Liver (tissue), 9 donors: ENCODE data around the gene GLP2R. TPM values are rescaled to one million over a fixed set of nuclear protein-coding genes. Genes with fewer than 3 reads are reported as not detected.

Experiments used
- DNase-seq: peaks from one replicate; pipeline ENCODE4 v3.0.0-alpha.2; 2017; ENCODE audit warnings: low spot score
- H3K27ac ChIP-seq, 2 donors: one replicate each; pipeline ENCODE4 v1.7.0; 2013; ENCODE audit warnings: inconsistent platforms in 2 of 2, low read length in 2 of 2, control low read depth in 1 of 2, low read depth in 1 of 2, mild to moderate bottlenecking in 1 of 2
- H3K27me3 ChIP-seq, 4 donors: one replicate each; pipeline versions ENCODE4 v1.6.1 to v1.7.0; 2013; ENCODE audit warnings: low read length in 3 of 4, inconsistent platforms in 1 of 4, mild to moderate bottlenecking in 1 of 4, moderate library complexity in 1 of 4; ENCODE audit not compliant: control insufficient read depth in 4 of 4, insufficient read depth in 4 of 4
- H3K36me3 ChIP-seq, 4 donors: one replicate each; pipeline versions ENCODE4 v1.6.1 to v1.7.0; 2013; ENCODE audit warnings: low read length in 3 of 4, mild to moderate bottlenecking in 3 of 4, low read depth in 1 of 4, moderate library complexity in 1 of 4; ENCODE audit not compliant: control insufficient read depth in 4 of 4, insufficient read depth in 3 of 4
- H3K4me1 ChIP-seq, 4 donors: one replicate each; pipeline versions ENCODE4 v1.6.1 to v1.7.0; 2013; ENCODE audit warnings: low read length in 3 of 4, mild to moderate bottlenecking in 3 of 4, moderate library complexity in 1 of 4; ENCODE audit not compliant: control insufficient read depth in 4 of 4, insufficient read depth in 4 of 4
- H3K4me3 ChIP-seq, 3 donors: one replicate each; pipeline versions ENCODE4 v1.6.1 to v1.7.0; 2013; ENCODE audit warnings: low read length in 3 of 3, control low read depth in 1 of 3, low read depth in 1 of 3, mild to moderate bottlenecking in 1 of 3
- H3K9ac ChIP-seq, 2 donors: one replicate each; pipeline ENCODE4 v1.7.0; 2013; ENCODE audit warnings: low read length in 2 of 2, mild to moderate bottlenecking in 2 of 2, moderate library complexity in 2 of 2, control low read depth in 1 of 2, low read depth in 1 of 2
- H3K9me3 ChIP-seq, 4 donors: one replicate each; pipeline versions ENCODE4 v1.6.1 to v1.7.0; 2013; ENCODE audit warnings: low read length in 3 of 4; ENCODE audit not compliant: control insufficient read depth in 4 of 4
- EGR1 ChIP-seq, 2 donors: IDR thresholded peaks; 2 replicates each; pipeline ENCODE4 v1.6.1; 2016 to 2018; ENCODE audit warnings: antibody characterized with exemption in 2 of 2, low read depth in 2 of 2
- FOXA1 ChIP-seq: IDR thresholded peaks from 2 replicates; pipeline ENCODE4 v1.6.1; 2016; ENCODE audit warnings: antibody characterized with exemption
- FOXA2 ChIP-seq: IDR thresholded peaks from 2 replicates; pipeline ENCODE4 v1.6.1; 2016; ENCODE audit warnings: antibody characterized with exemption
- GABPA ChIP-seq, 2 donors: IDR thresholded peaks in 1 of 2; conservative IDR thresholded peaks in 1 of 2; 2 replicates each; pipeline ENCODE4 v1.6.1; 2016; ENCODE audit warnings: antibody characterized with exemption in 2 of 2, mild to moderate bottlenecking in 1 of 2, moderate library complexity in 1 of 2
- HNF4A ChIP-seq, 2 donors: conservative IDR thresholded peaks; 2 replicates each; pipeline ENCODE4 v1.6.1; 2016; ENCODE audit warnings: antibody characterized with exemption in 2 of 2, mild to moderate bottlenecking in 2 of 2
- HNF4G ChIP-seq: IDR thresholded peaks from 2 replicates; pipeline ENCODE4 v1.6.1; 2016; ENCODE audit warnings: antibody characterized with exemption
- JUND ChIP-seq, 2 donors: IDR thresholded peaks; 2 replicates each; pipeline ENCODE4 v1.6.1; 2016; ENCODE audit warnings: antibody characterized with exemption in 2 of 2
- NR2F2 ChIP-seq: IDR thresholded peaks from 2 replicates; pipeline ENCODE4 v1.6.1; 2016; ENCODE audit warnings: antibody characterized with exemption
- RAD21 ChIP-seq, 2 donors: IDR thresholded peaks; 2 replicates each; pipeline ENCODE4 v1.6.1; 2016; ENCODE audit warnings: antibody characterized with exemption in 2 of 2, mild to moderate bottlenecking in 2 of 2
- RXRA ChIP-seq, 2 donors: IDR thresholded peaks; 2 replicates each; pipeline ENCODE4 v1.6.1; 2017 to 2018; ENCODE audit warnings: antibody characterized with exemption in 2 of 2, mild to moderate bottlenecking in 1 of 2
- SP1 ChIP-seq: IDR thresholded peaks from 2 replicates; pipeline ENCODE4 v1.6.1; 2018; ENCODE audit warnings: antibody characterized with exemption, mild to moderate bottlenecking
- TAF1 ChIP-seq: conservative IDR thresholded peaks from 2 replicates; pipeline ENCODE4 v1.6.1; 2016; ENCODE audit warnings: antibody characterized with exemption, mild to moderate bottlenecking
- YY1 ChIP-seq: IDR thresholded peaks from 2 replicates; pipeline ENCODE4 v1.6.1; 2016; ENCODE audit warnings: antibody characterized with exemption, mild to moderate bottlenecking
- WGBS: extraction: QIAGEN DNeasy Blood & Tissue Kit; methylation state at CpG from one replicate; pipeline ENCODE4 v1.1.7; 2013; 5-methylcytosine and 5-hydroxymethylcytosine counted together
- polyA plus RNA-seq, 2 donors: library from polyadenylated mRNA; stranded (reverse) in 1 of 2; unstranded in 1 of 2; fragments of 200-250 nt in 1 of 2; fragments of >200 nt in 1 of 2; fragmentation: Nextera tagmentation in 1 of 2; extraction: Ambion mirVana in 1 of 2; gene quantifications; one replicate each; pipeline versions ENCODE4 v1.2.1 to v1.2.3, GENCODE V29; 2013 to 2015
- total RNA-seq, 2 donors: library from RNA; depleted of rRNA; stranded (reverse); fragments of >200 nt; gene quantifications; one replicate each; pipeline ENCODE4 v1.2.3, GENCODE V29; 2014
- TF ChIP-seq, protein P1 (sequence below): IDR thresholded peaks from 2 replicates; pipeline ENCODE4 v1.6.1; 2016; ENCODE audit warnings: antibody characterized with exemption, mild to moderate bottlenecking
- TF ChIP-seq, protein P2 (sequence below): IDR thresholded peaks from 2 replicates; pipeline ENCODE4 v1.6.1; 2016; ENCODE audit warnings: antibody characterized with exemption
- TF ChIP-seq, protein P3 (sequence below): fragments of 150-350 bp; IDR thresholded peaks from 2 replicates; pipeline ENCODE4 v1.5.1; 2017; ENCODE audit warnings: improper control_type of control experiment, low read depth, low read length; ENCODE audit not compliant: missing input control
- TF ChIP-seq, protein P4 (sequence below): IDR thresholded peaks from 2 replicates; pipeline ENCODE4 v1.6.1; 2016; ENCODE audit warnings: antibody characterized with exemption
- TF ChIP-seq, protein P5 (sequence below): IDR thresholded peaks from 2 replicates; pipeline ENCODE4 v1.6.1; 2016; ENCODE audit warnings: antibody characterized with exemption
- donor health status: healthy.
- donor health status: healthy.
- donor health status: healthy.
- donor health status: healthy.
- donor health status: healthy.

The GLP2R gene
- total and polyA plus RNA-seq, 4 donors = 0.39 to 1.4 (median 0.58) TPM

DNA sequence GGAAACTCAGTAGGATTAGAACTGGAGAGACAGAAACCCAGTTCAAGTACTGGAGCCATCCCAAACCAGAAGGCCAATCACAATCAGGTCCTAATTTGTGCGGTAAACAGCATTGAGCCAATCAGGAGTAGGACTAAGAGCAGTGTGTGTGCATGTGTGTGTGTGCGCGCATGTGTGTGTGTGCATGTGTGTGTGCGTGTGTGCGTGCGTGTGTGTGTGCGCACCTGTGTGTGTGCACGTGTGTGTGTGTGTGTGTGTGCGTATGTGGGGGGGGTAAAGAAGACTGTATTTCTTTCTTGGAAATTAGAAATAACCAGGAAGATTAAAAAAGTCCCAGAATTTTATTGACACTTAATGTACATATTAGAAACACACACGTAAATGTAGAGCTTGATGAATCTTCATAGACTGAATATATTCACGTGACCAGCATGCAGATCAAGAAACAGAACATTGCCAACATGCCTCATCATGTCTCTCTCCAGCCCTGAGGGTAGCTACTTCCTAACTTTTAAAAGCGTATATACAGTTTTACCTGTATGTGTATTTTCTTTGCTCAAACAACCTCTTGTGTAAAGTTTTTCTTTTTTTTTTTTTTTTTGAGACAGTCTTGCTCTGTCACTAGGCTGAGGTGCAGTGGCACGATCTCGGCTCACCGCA, 33.4 kb upstream of the GLP2R start (continued):
- no peak for TF ChIP-seq EGR1 (IDR thresholded peaks at IDR 0.05; ENCODE audit: low read depth in 2 of 2)

DNA sequence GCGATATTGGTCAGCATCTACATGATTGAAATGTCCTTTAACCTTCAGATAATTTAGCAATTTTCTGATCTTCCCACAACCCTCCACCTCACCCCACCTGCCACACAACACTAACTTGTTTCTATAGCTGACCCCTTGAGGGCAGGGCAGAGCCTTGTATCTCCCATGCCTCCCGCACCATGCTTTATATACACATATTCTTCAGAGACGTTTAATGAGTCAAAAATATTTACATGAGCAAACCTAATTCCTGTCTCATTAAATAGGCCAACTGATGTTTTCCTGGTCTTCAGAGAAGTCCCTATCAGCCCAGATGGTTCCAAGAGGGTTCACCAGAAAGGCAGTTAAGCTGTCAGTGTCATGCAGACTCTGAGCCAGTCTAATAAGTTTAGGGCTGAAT, 27.7 kb upstream of the GLP2R start:
- Histone ChIP-seq H3K4me3 (no peak overlapping the region), H3K9me3 (no peaks in the 10 kb centered on the region), H3K36me3 (no peaks in the 10 kb centered on the region), H3K27me3 (peaks cover 0 to 6% (median 0%) of the 10 kb centered on the region in 4 donors), H3K4me1 (no peaks in the 10 kb centered on the region), H3K9ac (no peak overlapping the region), H3K27ac (no peak overlapping the region)
- no peak for TF ChIP-seq EGR1 (IDR thresholded peaks at IDR 0.05; ENCODE audit: low read depth in 2 of 2)
- TF ChIP-seq HNF4G = no peak
- no peak for TF ChIP-seq SP1
- TF ChIP-seq TAF1 = no peak
- TF ChIP-seq, protein P1, sequence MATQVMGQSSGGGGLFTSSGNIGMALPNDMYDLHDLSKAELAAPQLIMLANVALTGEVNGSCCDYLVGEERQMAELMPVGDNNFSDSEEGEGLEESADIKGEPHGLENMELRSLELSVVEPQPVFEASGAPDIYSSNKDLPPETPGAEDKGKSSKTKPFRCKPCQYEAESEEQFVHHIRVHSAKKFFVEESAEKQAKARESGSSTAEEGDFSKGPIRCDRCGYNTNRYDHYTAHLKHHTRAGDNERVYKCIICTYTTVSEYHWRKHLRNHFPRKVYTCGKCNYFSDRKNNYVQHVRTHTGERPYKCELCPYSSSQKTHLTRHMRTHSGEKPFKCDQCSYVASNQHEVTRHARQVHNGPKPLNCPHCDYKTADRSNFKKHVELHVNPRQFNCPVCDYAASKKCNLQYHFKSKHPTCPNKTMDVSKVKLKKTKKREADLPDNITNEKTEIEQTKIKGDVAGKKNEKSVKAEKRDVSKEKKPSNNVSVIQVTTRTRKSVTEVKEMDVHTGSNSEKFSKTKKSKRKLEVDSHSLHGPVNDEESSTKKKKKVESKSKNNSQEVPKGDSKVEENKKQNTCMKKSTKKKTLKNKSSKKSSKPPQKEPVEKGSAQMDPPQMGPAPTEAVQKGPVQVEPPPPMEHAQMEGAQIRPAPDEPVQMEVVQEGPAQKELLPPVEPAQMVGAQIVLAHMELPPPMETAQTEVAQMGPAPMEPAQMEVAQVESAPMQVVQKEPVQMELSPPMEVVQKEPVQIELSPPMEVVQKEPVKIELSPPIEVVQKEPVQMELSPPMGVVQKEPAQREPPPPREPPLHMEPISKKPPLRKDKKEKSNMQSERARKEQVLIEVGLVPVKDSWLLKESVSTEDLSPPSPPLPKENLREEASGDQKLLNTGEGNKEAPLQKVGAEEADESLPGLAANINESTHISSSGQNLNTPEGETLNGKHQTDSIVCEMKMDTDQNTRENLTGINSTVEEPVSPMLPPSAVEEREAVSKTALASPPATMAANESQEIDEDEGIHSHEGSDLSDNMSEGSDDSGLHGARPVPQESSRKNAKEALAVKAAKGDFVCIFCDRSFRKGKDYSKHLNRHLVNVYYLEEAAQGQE = no peak
- TF ChIP-seq RXRA (IDR thresholded peaks at IDR 0.05) = no peak
- TF ChIP-seq, protein P2, sequence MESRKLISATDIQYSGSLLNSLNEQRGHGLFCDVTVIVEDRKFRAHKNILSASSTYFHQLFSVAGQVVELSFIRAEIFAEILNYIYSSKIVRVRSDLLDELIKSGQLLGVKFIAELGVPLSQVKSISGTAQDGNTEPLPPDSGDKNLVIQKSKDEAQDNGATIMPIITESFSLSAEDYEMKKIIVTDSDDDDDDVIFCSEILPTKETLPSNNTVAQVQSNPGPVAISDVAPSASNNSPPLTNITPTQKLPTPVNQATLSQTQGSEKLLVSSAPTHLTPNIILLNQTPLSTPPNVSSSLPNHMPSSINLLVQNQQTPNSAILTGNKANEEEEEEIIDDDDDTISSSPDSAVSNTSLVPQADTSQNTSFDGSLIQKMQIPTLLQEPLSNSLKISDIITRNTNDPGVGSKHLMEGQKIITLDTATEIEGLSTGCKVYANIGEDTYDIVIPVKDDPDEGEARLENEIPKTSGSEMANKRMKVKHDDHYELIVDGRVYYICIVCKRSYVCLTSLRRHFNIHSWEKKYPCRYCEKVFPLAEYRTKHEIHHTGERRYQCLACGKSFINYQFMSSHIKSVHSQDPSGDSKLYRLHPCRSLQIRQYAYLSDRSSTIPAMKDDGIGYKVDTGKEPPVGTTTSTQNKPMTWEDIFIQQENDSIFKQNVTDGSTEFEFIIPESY = no peak
- TF ChIP-seq YY1 = no peak
- TF ChIP-seq, protein P3, sequence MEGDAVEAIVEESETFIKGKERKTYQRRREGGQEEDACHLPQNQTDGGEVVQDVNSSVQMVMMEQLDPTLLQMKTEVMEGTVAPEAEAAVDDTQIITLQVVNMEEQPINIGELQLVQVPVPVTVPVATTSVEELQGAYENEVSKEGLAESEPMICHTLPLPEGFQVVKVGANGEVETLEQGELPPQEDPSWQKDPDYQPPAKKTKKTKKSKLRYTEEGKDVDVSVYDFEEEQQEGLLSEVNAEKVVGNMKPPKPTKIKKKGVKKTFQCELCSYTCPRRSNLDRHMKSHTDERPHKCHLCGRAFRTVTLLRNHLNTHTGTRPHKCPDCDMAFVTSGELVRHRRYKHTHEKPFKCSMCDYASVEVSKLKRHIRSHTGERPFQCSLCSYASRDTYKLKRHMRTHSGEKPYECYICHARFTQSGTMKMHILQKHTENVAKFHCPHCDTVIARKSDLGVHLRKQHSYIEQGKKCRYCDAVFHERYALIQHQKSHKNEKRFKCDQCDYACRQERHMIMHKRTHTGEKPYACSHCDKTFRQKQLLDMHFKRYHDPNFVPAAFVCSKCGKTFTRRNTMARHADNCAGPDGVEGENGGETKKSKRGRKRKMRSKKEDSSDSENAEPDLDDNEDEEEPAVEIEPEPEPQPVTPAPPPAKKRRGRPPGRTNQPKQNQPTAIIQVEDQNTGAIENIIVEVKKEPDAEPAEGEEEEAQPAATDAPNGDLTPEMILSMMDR = no peak
- TF ChIP-seq FOXA2 = no peak
- no peak for TF ChIP-seq HNF4A (conservative IDR thresholded peaks at IDR 0.05)
- no peak for TF ChIP-seq JUND (IDR thresholded peaks at IDR 0.05)
- TF ChIP-seq, protein P4, sequence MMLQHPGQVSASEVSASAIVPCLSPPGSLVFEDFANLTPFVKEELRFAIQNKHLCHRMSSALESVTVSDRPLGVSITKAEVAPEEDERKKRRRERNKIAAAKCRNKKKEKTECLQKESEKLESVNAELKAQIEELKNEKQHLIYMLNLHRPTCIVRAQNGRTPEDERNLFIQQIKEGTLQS = no peak
- no peak for TF ChIP-seq NR2F2
- no peak for TF ChIP-seq RAD21 (IDR thresholded peaks at IDR 0.05)
- TF ChIP-seq GABPA (IDR thresholded peaks at IDR 0.05 in 1 of 2, conservative IDR thresholded peaks at IDR 0.05 in 1 of 2) = no peak
- TF ChIP-seq FOXA1 = no peak
- TF ChIP-seq, protein P5, sequence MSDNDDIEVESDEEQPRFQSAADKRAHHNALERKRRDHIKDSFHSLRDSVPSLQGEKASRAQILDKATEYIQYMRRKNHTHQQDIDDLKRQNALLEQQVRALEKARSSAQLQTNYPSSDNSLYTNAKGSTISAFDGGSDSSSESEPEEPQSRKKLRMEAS = no peak
- 68% methylated on average over 3 of the region's 3 CpGs for WGBS
- no peak for DNase-seq
